SK-N-SH (cell line): ENCODE measurements around the gene SUMF2. TPM values are rescaled to one million over a fixed set of nuclear protein-coding genes. Genes with fewer than 3 reads are reported as not detected.
A peak's percentile ranks its signal among the peaks of the same experiment; 100 is the strongest.

Source experiments
- CHD2 ChIP-seq: fragments of 150-350 bp; IDR thresholded peaks from 2 replicates; pipeline ENCODE4 v1.6.1; 2018; ENCODE audit warnings: low read length; ENCODE audit not compliant: partially characterized antibody
- ELF1 ChIP-seq: IDR thresholded peaks from 2 replicates; pipeline ENCODE4 v1.4.0; 2012
- FOXJ3 ChIP-seq: sonication (generic); formaldehyde crosslinking; IDR thresholded peaks from 2 replicates; pipeline ENCODE4 v1.5.1; 2020; ENCODE audit warnings: mild to moderate bottlenecking, missing genetic modification reagents
- FOXM1 ChIP-seq: IDR thresholded peaks from 2 replicates; pipeline ENCODE4 v1.4.0; 2012; ENCODE audit warnings: low read depth, mild to moderate bottlenecking
- GATA2 ChIP-seq: sonication (generic); formaldehyde crosslinking; IDR thresholded peaks from 2 replicates; pipeline ENCODE4 v1.5.0; 2020; ENCODE audit warnings: mild to moderate bottlenecking, missing genetic modification reagents
- MAX ChIP-seq: IDR thresholded peaks from 2 replicates; pipeline ENCODE4 v1.4.0; 2012; ENCODE audit warnings: low read depth
- MEF2A ChIP-seq: IDR thresholded peaks from 2 replicates; pipeline ENCODE4 v1.4.0; 2012; ENCODE audit warnings: low read depth, borderline replicate concordance
- NFIC ChIP-seq: IDR thresholded peaks from 2 replicates; pipeline ENCODE4 v1.4.0; 2012; ENCODE audit warnings: borderline replicate concordance
- NRF1 ChIP-seq: IDR thresholded peaks from 2 replicates; pipeline ENCODE4 v1.6.1; 2012; ENCODE audit warnings: low read depth, mild to moderate bottlenecking, low read length
- POLR2AphosphoS5 ChIP-seq: IDR thresholded peaks from 2 replicates; pipeline ENCODE4 v1.6.1; 2012; ENCODE audit warnings: low read depth, low read length
- RCOR1 ChIP-seq: fragments of 150-350 bp; IDR thresholded peaks from 2 replicates; pipeline ENCODE4 v1.6.1; 2017; ENCODE audit warnings: antibody characterized with exemption, low read length
- REST ChIP-seq: IDR thresholded peaks from 2 replicates; pipeline ENCODE4 v1.6.1; 2012; ENCODE audit warnings: mild to moderate bottlenecking, low read depth, low read length, moderate library complexity
- RFX5 ChIP-seq: IDR thresholded peaks from 2 replicates; pipeline ENCODE4 v1.6.1; 2012; ENCODE audit warnings: mild to moderate bottlenecking, improper control_type of control experiment, low read length
- RXRA ChIP-seq: IDR thresholded peaks from 2 replicates; pipeline ENCODE4 v1.4.0; 2012; ENCODE audit warnings: low read depth, mild to moderate bottlenecking, borderline replicate concordance
- SIN3A ChIP-seq: IDR thresholded peaks from 2 replicates; pipeline ENCODE4 v1.6.1; 2012; ENCODE audit warnings: low read depth, mild to moderate bottlenecking, low read length, moderate library complexity, borderline replicate concordance
- USF1 ChIP-seq: IDR thresholded peaks from 2 replicates; pipeline ENCODE4 v1.4.0; 2012; ENCODE audit warnings: low read depth, borderline replicate concordance
- YY1 ChIP-seq: IDR thresholded peaks from 2 replicates; pipeline ENCODE4 v1.4.0; 2012; ENCODE audit warnings: low read depth, mild to moderate bottlenecking
- ZBTB33 ChIP-seq: IDR thresholded peaks from 2 replicates; pipeline ENCODE4 v1.4.0; 2012; ENCODE audit warnings: low read depth, borderline replicate concordance
- polyA plus RNA-seq, 3 experiments: library from polyadenylated mRNA; depleted of rRNA; stranded (reverse); fragments of >200 nt; gene quantifications; 2 replicates each; pipeline ENCODE4 v1.2.3, GENCODE V29; 2012

SUMF2 gene
- polyA plus RNA-seq, 1 of the 3 experiments (the other 2 are of a cell fraction): 162 TPM

GRCh38 chr7:56051339-56052191 lies 12.5 kb upstream of the SUMF2 start, which contains the start of the genes CCT6A and PSPH (continued):
- peak; percentile 18; the same call in 1 of the 2 replicates for TF ChIP-seq USF1
- TF ChIP-seq FOXM1: no peak
- peak; percentile 53 for TF ChIP-seq NRF1
- TF ChIP-seq GATA2 (CRISPR knock-in tag): peak; percentile 44
- no peak for TF ChIP-seq RCOR1
- no peak; the same call in 1 of the 2 replicates for TF ChIP-seq FOXJ3 (CRISPR knock-in tag)
- TF ChIP-seq NFIC: no peak
- peak; percentile 95 for TF ChIP-seq ZBTB33
- TF ChIP-seq MEF2A: no peak; the same call in 1 of the 2 replicates
- TF ChIP-seq ELF1: peak; percentile 80
- TF ChIP-seq YY1: peak; percentile 92
- peak; percentile 85 for TF ChIP-seq RFX5
- peak; percentile 52 for TF ChIP-seq SIN3A
- no peak for TF ChIP-seq RXRA
- TF ChIP-seq POLR2AphosphoS5: peak; percentile 92
- TF ChIP-seq MAX: peak; percentile 86
- peak; percentile 73 for TF ChIP-seq REST
- peak; percentile 98 for TF ChIP-seq CHD2
